GM13976 (cell line): ENCODE results near the gene TRIP10.

Experiments
- DNase-seq: peaks from one replicate; pipeline ENCODE4 v3.0.0; 2012; ENCODE audit warnings: low spot score
- in situ Hi-C: fragments of 300-500 bp; cut with MboI; formaldehyde crosslinking; loops from one replicate; pipeline ENCODE4 v1.12.0; 2022; ENCODE audit warnings: low sequenced_read_pairs, mixed read lengths, inconsistent platforms; ENCODE audit not compliant: unreplicated experiment
- TF ChIP-seq, protein P1 (sequence below): IDR thresholded peaks from 2 replicates; pipeline ENCODE4 v1.5.1; 2012; ENCODE audit warnings: borderline replicate concordance, mild to moderate bottlenecking; ENCODE audit not compliant: insufficient read depth; ENCODE audit errors: extremely low read depth, missing control alignments, control extremely low read depth

TRIP10 gene

GRCh38 chr19:6788896-6789295 lies 49.4 kb downstream of the TRIP10 start:
- TF ChIP-seq, protein P1, sequence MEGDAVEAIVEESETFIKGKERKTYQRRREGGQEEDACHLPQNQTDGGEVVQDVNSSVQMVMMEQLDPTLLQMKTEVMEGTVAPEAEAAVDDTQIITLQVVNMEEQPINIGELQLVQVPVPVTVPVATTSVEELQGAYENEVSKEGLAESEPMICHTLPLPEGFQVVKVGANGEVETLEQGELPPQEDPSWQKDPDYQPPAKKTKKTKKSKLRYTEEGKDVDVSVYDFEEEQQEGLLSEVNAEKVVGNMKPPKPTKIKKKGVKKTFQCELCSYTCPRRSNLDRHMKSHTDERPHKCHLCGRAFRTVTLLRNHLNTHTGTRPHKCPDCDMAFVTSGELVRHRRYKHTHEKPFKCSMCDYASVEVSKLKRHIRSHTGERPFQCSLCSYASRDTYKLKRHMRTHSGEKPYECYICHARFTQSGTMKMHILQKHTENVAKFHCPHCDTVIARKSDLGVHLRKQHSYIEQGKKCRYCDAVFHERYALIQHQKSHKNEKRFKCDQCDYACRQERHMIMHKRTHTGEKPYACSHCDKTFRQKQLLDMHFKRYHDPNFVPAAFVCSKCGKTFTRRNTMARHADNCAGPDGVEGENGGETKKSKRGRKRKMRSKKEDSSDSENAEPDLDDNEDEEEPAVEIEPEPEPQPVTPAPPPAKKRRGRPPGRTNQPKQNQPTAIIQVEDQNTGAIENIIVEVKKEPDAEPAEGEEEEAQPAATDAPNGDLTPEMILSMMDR: no peak
- in situ Hi-C loops: no loop called here
- no peak for DNase-seq

- in situ Hi-C loops: no loop called here
- TF ChIP-seq, protein P1: no peak
- no peak for DNase-seq
Measured at GRCh38 chr19:6790194-6791128, 51.0 kb downstream of the TRIP10 start.

GRCh38 chr19:6791237-6791636 lies 51.8 kb downstream of the TRIP10 start:
- in situ Hi-C loops: no loop called here
- DNase-seq: no peak
- TF ChIP-seq, protein P1: no peak

GRCh38 chr19:6793411-6793810 lies 53.9 kb downstream of the TRIP10 start:
- TF ChIP-seq, protein P1: no peak
- no peak for DNase-seq
- in situ Hi-C loops: no loop called here

DNA sequence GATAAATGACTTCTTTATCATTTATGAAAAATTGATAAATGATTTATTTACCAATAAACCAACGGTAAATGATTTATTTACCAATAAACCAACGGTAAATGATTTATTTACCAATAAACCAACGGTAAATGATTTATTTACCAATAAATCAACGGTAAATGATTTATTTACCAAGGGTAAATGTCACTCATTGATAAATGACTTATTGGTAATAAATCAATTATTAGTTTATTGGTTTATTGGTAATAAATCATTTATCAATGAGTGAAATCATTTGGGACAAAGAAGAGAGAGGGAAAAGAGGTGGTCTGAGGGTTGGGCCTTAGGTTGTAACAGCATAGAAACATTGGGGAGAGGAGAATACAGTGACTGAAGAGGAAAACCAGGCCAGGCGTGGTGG lies 54.5 kb downstream of the TRIP10 start:
- DNase-seq: no peak
- in situ Hi-C loops: no loop called here
- TF ChIP-seq, protein P1: no peak

GRCh38 chr19:6794686-6795431 lies 55.4 kb downstream of the TRIP10 start:
- in situ Hi-C loops: no loop called here
- no peak for DNase-seq
- TF ChIP-seq, protein P1: no peak
